ENCODE results near the gene GJB1. TPM values are rescaled to one million over a fixed set of nuclear protein-coding genes. Genes with fewer than 3 reads are reported as not detected.

GJB1 gene
- total and polyA plus RNA-seq, 2 of the 4 experiments (the other 2 are of a cell fraction): not detected

Other genes starting within 250 kb of the GJB1 start
- gene SNX12, start 154.9 kb upstream of the GJB1 start, total RNA-seq (2012; rRNA removed): 43.0 and 59.9 TPM in 2 replicates
- 55.2 and 63.0 TPM in 2 replicates for gene SNX12, start 154.9 kb upstream of the GJB1 start, polyA plus RNA-seq (2012; rRNA removed)
- gene FOXO4, start 127.4 kb upstream of the GJB1 start, total RNA-seq (2012; rRNA removed): 1.4 and 2.0 TPM in 2 replicates
- gene FOXO4, start 127.4 kb upstream of the GJB1 start, polyA plus RNA-seq (2012; rRNA removed): 1.4 and 2.6 TPM in 2 replicates
- not detected in 2 replicates for gene CXorf65, start 116.5 kb upstream of the GJB1 start, total RNA-seq (2012; rRNA removed)
- gene CXorf65, start 116.5 kb upstream of the GJB1 start, polyA plus RNA-seq (2012; rRNA removed): not detected in 2 replicates
- not detected in 2 replicates for gene IL2RG, start 111.6 kb upstream of the GJB1 start, total RNA-seq (2012; rRNA removed)
- not detected in 2 replicates for gene IL2RG, start 111.6 kb upstream of the GJB1 start, polyA plus RNA-seq (2012; rRNA removed)
- gene MED12, start 104.6 kb upstream of the GJB1 start, total RNA-seq (2012; rRNA removed): 9.1 and 12.5 TPM in 2 replicates
- gene MED12, start 104.6 kb upstream of the GJB1 start, polyA plus RNA-seq (2012; rRNA removed): 17.3 and 19.8 TPM in 2 replicates
- gene NLGN3, start 78.4 kb upstream of the GJB1 start, total RNA-seq (2012; rRNA removed): 0.18 and 0.28 TPM in 2 replicates
- 0.36 and 0.39 TPM in 2 replicates for gene NLGN3, start 78.4 kb upstream of the GJB1 start, polyA plus RNA-seq (2012; rRNA removed)
- 8.3 and 10.0 TPM in 2 replicates for gene ZMYM3, start 30.9 kb downstream of the GJB1 start, total RNA-seq (2012; rRNA removed)
- gene ZMYM3, start 30.9 kb downstream of the GJB1 start, polyA plus RNA-seq (2012; rRNA removed): 26.0 and 28.1 TPM in 2 replicates
- gene NONO, start 60.4 kb downstream of the GJB1 start, total RNA-seq (2012; rRNA removed): 444 and 609 TPM in 2 replicates
- 199 and 308 TPM in 2 replicates for gene NONO, start 60.4 kb downstream of the GJB1 start, polyA plus RNA-seq (2012; rRNA removed)
- 1.7 and 3.0 TPM in 2 replicates for gene ITGB1BP2, start 78.5 kb downstream of the GJB1 start, total RNA-seq (2012; rRNA removed)
- 3.0 and 3.5 TPM in 2 replicates for gene ITGB1BP2, start 78.5 kb downstream of the GJB1 start, polyA plus RNA-seq (2012; rRNA removed)
- gene TAF1, start 143.1 kb downstream of the GJB1 start, total RNA-seq (2012; rRNA removed): 25.5 and 36.1 TPM in 2 replicates
- 11.6 and 15.7 TPM in 2 replicates for gene TAF1, start 143.1 kb downstream of the GJB1 start, polyA plus RNA-seq (2012; rRNA removed)

Data from IMR-90 (cell line).